ENCODE results near the gene TNFSF18. TPM values are rescaled to one million over a fixed set of nuclear protein-coding genes. Genes with fewer than 3 reads are reported as not detected.
"Not testable (repeated sequence)": the region's sequence is repeated elsewhere in the genome, so short reads cannot be mapped to it uniquely, and the experiment has no call there.

The TNFSF18 gene
- total RNA-seq, 2 donors from 2014 or later, result not detected

- DNase-seq (ENCODE audit: low spot score), result no peak
- Histone ChIP-seq H3K4me3 (no peak overlapping the region), H3K9me3 (no peaks in the 10 kb centered on the region), H3K27ac (no peak overlapping the region), H3K36me3 (no peaks in the 10 kb centered on the region), H3K4me1 (no peaks in the 10 kb centered on the region), H3K27me3 (no peaks in the 10 kb centered on the region)
- no peak for TF ChIP-seq CTCF (IDR thresholded peaks at IDR 0.05)
Measured at GRCh38 chr1:173093691-173094445, 43.1 kb upstream of the TNFSF18 start.

- Histone ChIP-seq H3K4me1 (no peaks in the 10 kb centered on the region), H3K36me3 (no peaks in the 10 kb centered on the region), H3K27ac (no peak overlapping the region), H3K4me3 (no peak overlapping the region), H3K27me3 (no peaks in the 10 kb centered on the region), H3K9me3 (no peaks in the 10 kb centered on the region)
- no peak for DNase-seq (ENCODE audit: low spot score)
- no peak for TF ChIP-seq CTCF (IDR thresholded peaks at IDR 0.05)
Measured at GRCh38 chr1:173084292-173084691, 33.6 kb upstream of the TNFSF18 start.

- no peak overlapping the region for H3K4me3 ChIP-seq
- no peaks in the 10 kb centered on the region for H3K27me3 ChIP-seq
- H3K36me3 ChIP-seq, result no peaks in the 10 kb centered on the region
- TF ChIP-seq CTCF (IDR thresholded peaks at IDR 0.05), result no peak
- H3K4me1 ChIP-seq, result no peaks in the 10 kb centered on the region
- no peak for DNase-seq (ENCODE audit: low spot score)
- no peak overlapping the region for H3K27ac ChIP-seq
- H3K9me3 ChIP-seq, result no peaks in the 10 kb centered on the region
Measured at GRCh38 chr1:173082913-173083312, 32.2 kb upstream of the TNFSF18 start.

- not testable (repeated sequence) for H3K27me3 ChIP-seq; H3K36me3 ChIP-seq; H3K9me3 ChIP-seq; H3K4me1 ChIP-seq; H3K4me3 ChIP-seq; DNase-seq (ENCODE audit: low spot score); H3K27ac ChIP-seq
Measured at GRCh38 chr1:173074217-173074616, 23.5 kb upstream of the TNFSF18 start.

- no peak for DNase-seq (ENCODE audit: low spot score)
- no peak overlapping the region for H3K4me3 ChIP-seq
- H3K27ac ChIP-seq, result no peak overlapping the region
- H3K4me1 ChIP-seq, result no peaks in the 10 kb centered on the region
- H3K27me3 ChIP-seq, result no peaks in the 10 kb centered on the region
- H3K36me3 ChIP-seq, result no peaks in the 10 kb centered on the region
- TF ChIP-seq CTCF (IDR thresholded peaks at IDR 0.05), result no peak
- peaks cover 0 to 4% of the 10 kb centered on the region in 2 donors for H3K9me3 ChIP-seq
Measured at GRCh38 chr1:173064011-173064410, 13.3 kb upstream of the TNFSF18 start.

- Histone ChIP-seq H3K9me3 (peaks cover 0 to 4% of the 10 kb centered on the region in 2 donors), H3K27me3 (no peaks in the 10 kb centered on the region), H3K36me3 (no peaks in the 10 kb centered on the region), H3K27ac (no peak overlapping the region), H3K4me1 (no peaks in the 10 kb centered on the region), H3K4me3 (no peak overlapping the region)
- DNase-seq (ENCODE audit: low spot score), result no peak
- no peak for TF ChIP-seq CTCF (IDR thresholded peaks at IDR 0.05)
Measured at GRCh38 chr1:173063171-173063570, 12.4 kb upstream of the TNFSF18 start.
